Activated CD8-positive, alpha-beta T cell treated with anti-CD3 and anti-CD28 coated beads for 36 hours (primary cell): Measurements from ENCODE around the gene CLPTM1L. TPM values are rescaled to one million over a fixed set of nuclear protein-coding genes. Genes with fewer than 3 reads are reported as not detected.

Experiments used
- ATAC-seq: fragments of 200-7000 bp; cut with Tn5 transposase; one replicate; pipeline ENCODE4 v1.10.0; 2021; ENCODE audit warnings: mild to moderate bottlenecking, moderate library complexity
- CTCF ChIA-PET: fragments of 350-600 bp; sonication (Branson Sonifier 250); formaldehyde crosslinking; loops from one replicate; lab custom pipeline; 2021; ENCODE audit warnings: antibody characterized with exemption; lab: Charles Lee
- POLR2A ChIA-PET: fragments of 350-600 bp; sonication (Branson Sonifier 250); formaldehyde crosslinking; loops from one replicate; lab custom pipeline; 2021; ENCODE audit warnings: antibody characterized with exemption; lab: Charles Lee
- DNase-seq: peaks from one replicate; pipeline ENCODE4 v3.0.0-alpha.2; 2020
- H3K27ac Mint-ChIP-seq: one replicate; pipeline ENCODE4 v1.8.0; 2021; ENCODE audit warnings: mild to moderate bottlenecking, mixed read lengths
- H3K27me3 Mint-ChIP-seq: one replicate; pipeline ENCODE4 v1.8.0; 2021; ENCODE audit warnings: mixed read lengths
- H3K36me3 Mint-ChIP-seq: one replicate; pipeline ENCODE4 v1.8.0; 2021; ENCODE audit warnings: low read depth, mixed read lengths
- H3K4me1 Mint-ChIP-seq: one replicate; pipeline ENCODE4 v1.8.0; 2021; ENCODE audit warnings: low read depth, mixed read lengths
- H3K4me3 Mint-ChIP-seq: one replicate; pipeline ENCODE4 v1.8.0; 2021; ENCODE audit warnings: mild to moderate bottlenecking, moderate library complexity, mixed read lengths
- H3K9me3 Mint-ChIP-seq: one replicate; pipeline ENCODE4 v1.8.0; 2021; ENCODE audit warnings: mixed read lengths
- intact Hi-C: fragments of 100-400 bp; cut with micrococcal nuclease; formaldehyde crosslinking; loops from one replicate; pipeline ENCODE4 v1.10.0; 2022
- total RNA-seq, 2 experiments: library from RNA; stranded (reverse); gene quantifications; one replicate each; pipeline ENCODE4 v1.2.3, GENCODE V29; 2021
- TF ChIP-seq, protein P1 (sequence below): fragments of 200-600 bp; IDR thresholded peaks from one replicate; pipeline ENCODE4 v1.8.0; 2022; ENCODE audit warnings: antibody characterized with exemption, mild to moderate bottlenecking

The CLPTM1L gene
- total RNA-seq, 2 experiments from 2014 or later: 51.4 to 56.2 TPM

DNA sequence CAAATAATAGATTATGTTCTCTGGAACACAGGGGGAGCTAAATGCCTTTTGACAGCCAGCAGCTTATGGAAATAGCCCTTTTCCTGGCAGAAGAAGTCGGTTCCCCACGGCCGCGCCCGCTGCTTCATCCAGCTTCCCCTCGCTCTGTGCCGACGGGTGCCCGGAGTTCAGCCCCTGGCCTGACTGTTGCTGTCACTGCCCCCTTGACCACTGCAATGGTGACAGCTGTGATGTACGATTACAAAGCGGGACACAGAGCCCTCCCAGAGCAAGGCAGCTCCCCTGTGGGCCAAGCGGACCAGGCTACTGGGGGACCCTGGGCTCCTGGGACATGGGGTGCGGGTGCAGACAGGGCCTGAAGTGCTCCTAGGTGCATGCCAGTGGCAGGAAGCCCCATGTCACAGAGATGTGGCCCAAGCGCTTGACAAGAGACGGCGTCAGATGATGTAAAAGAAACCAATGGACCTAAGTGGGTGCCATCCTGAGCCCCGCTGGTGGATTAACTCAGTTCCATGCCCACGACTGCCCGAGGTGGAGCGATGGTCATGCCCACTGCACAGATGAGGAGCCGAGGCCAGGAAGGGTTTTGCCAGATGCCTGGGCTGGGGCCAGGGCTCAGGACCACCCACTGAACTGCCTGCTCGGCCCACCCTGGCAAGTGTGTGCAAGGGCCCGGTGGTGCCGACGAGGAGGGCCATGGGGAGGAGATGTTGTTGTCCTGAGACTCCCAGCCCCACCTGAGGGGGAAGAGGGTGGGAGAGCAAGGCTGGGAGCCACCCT lies 13.2 kb upstream of the CLPTM1L start:
- H3K4me3 Mint-ChIP-seq: no peak overlapping the region
- DNase-seq: no peak
- H3K36me3 Mint-ChIP-seq: no peaks in the 10 kb centered on the region
- intact Hi-C loops: no loop called here
- peaks cover 2% of the 10 kb centered on the region for H3K27me3 Mint-ChIP-seq
- H3K27ac Mint-ChIP-seq: no peak overlapping the region
- ChIA-PET CTCF (no interaction called here), POLR2A (no interaction called here)
- TF ChIP-seq, protein P1, sequence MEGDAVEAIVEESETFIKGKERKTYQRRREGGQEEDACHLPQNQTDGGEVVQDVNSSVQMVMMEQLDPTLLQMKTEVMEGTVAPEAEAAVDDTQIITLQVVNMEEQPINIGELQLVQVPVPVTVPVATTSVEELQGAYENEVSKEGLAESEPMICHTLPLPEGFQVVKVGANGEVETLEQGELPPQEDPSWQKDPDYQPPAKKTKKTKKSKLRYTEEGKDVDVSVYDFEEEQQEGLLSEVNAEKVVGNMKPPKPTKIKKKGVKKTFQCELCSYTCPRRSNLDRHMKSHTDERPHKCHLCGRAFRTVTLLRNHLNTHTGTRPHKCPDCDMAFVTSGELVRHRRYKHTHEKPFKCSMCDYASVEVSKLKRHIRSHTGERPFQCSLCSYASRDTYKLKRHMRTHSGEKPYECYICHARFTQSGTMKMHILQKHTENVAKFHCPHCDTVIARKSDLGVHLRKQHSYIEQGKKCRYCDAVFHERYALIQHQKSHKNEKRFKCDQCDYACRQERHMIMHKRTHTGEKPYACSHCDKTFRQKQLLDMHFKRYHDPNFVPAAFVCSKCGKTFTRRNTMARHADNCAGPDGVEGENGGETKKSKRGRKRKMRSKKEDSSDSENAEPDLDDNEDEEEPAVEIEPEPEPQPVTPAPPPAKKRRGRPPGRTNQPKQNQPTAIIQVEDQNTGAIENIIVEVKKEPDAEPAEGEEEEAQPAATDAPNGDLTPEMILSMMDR: no peak
- no peaks in the 10 kb centered on the region for H3K9me3 Mint-ChIP-seq
- ATAC-seq: no peak
- no peaks in the 10 kb centered on the region for H3K4me1 Mint-ChIP-seq

DNA sequence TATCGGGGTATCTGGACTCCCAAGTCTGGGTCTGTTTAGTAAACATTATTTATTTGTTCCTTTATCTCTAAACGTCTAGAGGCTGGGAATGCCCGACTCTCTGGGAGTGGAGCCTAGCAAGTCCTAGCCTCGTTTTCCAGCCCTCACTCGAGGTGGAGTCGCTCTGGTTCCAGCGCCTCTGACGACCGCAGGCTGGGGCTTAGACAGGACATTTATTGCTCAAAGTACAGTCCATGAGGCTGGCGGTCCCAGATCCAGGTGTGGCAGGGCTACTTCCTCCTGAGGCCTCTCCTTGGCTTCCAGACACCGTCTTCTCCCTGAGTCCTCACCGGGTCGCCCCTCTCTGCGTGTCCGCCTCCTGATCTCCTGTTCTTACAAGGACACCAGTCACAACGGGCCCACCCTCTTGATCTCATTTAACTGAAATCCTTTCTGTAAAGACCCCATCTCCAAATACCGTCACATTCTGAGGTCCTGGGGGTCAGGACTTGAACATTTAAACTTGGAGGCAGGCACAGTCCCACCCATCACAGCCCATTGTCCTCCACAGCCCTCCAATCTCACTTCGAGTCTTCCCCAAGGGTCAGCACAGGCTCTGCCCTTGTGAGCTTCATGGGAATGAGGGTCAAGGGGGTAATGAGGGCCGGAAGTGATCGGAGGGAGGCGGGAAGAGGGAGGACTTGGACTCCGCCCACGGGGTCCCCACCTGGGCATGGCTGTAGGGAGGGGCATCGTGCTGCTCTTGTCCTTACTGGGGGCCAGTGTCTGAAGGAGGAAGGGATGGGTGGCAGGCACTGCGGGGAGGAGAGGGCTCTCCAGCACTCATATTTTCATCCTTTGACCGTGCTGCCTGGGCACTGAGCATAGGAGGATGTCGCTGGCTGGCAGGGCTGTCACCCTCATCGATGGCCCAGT lies 12.2 kb upstream of the CLPTM1L start:
- intact Hi-C loops: no loop called here
- H3K9me3 Mint-ChIP-seq: no peaks in the 10 kb centered on the region
- H3K4me1 Mint-ChIP-seq: no peaks in the 10 kb centered on the region
- peaks cover 2% of the 10 kb centered on the region for H3K27me3 Mint-ChIP-seq
- no peak overlapping the region for H3K27ac Mint-ChIP-seq
- no peak overlapping the region for H3K4me3 Mint-ChIP-seq
- no peaks in the 10 kb centered on the region for H3K36me3 Mint-ChIP-seq
- ATAC-seq (no peak), DNase-seq (no peak)
- ChIA-PET POLR2A (no interaction called here), CTCF (no interaction called here)
- TF ChIP-seq, protein P1: no peak

DNA sequence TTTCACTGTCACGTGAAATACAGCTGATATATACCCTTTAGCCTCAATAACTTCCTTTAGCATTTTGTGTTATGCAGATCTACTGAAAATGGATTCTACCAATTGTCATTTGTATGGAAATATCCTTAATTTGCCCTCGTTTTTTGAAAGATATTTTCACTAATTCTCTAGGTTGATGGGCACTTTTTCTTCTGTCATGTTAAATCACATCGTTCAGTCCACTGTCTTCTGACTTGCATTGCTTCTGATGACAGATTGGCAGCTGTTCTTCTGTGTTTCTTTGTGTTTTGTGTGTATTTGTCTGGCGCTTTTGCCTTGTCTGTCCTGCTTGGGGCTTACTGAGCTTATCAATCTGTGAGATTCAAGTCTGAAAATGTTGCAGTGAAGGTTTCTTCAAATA lies 9.7 kb upstream of the CLPTM1L start:
- intact Hi-C loops: no loop called here
- no peaks in the 10 kb centered on the region for H3K9me3 Mint-ChIP-seq
- CTCF ChIA-PET: interaction anchor here (0.7 kb wide), 1 partner anchor 25 kb away, joined by 4 read pairs; no protein-coding TSS in a partner anchor
- POLR2A ChIA-PET: no interaction called here
- H3K4me3 Mint-ChIP-seq: no peak overlapping the region
- DNase-seq: no peak
- no peaks in the 10 kb centered on the region for H3K36me3 Mint-ChIP-seq
- no peak for ATAC-seq
- H3K4me1 Mint-ChIP-seq: no peaks in the 10 kb centered on the region
- H3K27ac Mint-ChIP-seq: no peak overlapping the region
- H3K27me3 Mint-ChIP-seq: no peaks in the 10 kb centered on the region
- TF ChIP-seq, protein P1: no peak

DNA sequence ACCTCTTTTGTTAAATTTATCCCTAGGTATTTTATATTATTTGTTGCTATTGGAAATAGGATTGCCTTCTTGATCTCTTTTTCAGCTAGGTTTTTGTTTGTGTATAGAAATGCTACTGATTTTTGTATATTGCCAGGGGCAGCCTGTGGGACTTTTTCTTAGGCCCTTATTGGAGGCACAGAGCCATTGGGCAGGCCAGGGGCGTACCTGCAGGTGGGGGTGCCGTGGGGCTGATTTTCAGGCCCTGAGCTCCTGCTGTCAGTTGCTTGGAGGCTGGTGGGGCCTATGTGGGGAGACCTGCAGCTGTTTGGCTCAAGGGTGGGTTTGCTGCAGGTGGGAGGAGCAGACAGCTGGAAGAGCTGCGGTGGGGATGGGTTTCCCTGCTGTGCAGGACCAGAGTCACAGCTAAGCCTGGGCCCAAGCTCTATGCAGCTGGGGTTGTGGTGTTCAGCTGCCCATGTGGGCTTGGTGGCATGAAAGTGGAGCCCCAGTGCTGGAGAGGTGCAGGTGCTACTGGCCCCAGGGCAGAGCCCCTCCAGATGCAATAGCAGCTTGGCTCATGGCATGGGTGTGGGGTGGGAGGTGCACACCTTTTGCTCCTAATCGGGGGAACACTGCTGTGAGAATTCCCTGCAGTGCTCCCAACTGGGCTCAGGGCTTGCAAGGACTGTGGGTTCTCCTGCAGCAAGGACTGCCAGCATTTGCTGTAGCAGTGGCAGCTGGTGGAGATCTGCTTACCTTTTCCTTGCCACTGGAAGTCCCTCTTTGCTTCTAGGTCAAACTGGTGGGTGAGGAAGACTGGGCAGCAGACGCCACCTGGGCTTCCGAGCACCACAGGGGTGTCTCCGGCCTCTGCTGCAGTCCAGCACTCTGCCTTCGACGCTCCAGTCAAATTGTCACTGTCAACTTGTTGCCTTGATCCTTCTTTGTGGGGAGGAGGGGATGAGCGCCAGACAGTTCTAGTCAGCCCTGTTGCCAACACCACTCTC lies 7.6 kb upstream of the CLPTM1L start:
- intact Hi-C loops: no loop called here
- no peaks in the 10 kb centered on the region for H3K4me1 Mint-ChIP-seq
- no peaks in the 10 kb centered on the region for H3K9me3 Mint-ChIP-seq
- DNase-seq: no peak
- ChIA-PET POLR2A (interaction anchor here (1.2 kb wide), 1 partner anchor 10 kb away, joined by 4 read pairs; no protein-coding TSS in a partner anchor), CTCF (no interaction called here)
- H3K27me3 Mint-ChIP-seq: no peaks in the 10 kb centered on the region
- TF ChIP-seq, protein P1: no peak
- H3K36me3 Mint-ChIP-seq: no peaks in the 10 kb centered on the region
- ATAC-seq: no peak
- no peak overlapping the region for H3K4me3 Mint-ChIP-seq
- H3K27ac Mint-ChIP-seq: no peak overlapping the region
